Sigmoid colon (tissue), 4 donors: ENCODE data around the gene CEP63.

Experiments used
- EP300 ChIP-seq, 4 donors: sonication (generic); formaldehyde crosslinking; IDR thresholded peaks; one replicate each; pipeline ENCODE4 v1.6.1; 2017; ENCODE audit warnings: antibody characterized with exemption in 4 of 4
- POLR2A ChIP-seq, 2 donors: fragments of 450-650 bp; IDR thresholded peaks; one replicate each; pipeline ENCODE4 v1.6.1; 2016; ENCODE audit warnings: antibody characterized with exemption in 2 of 2, mild to moderate bottlenecking in 2 of 2, moderate library complexity in 2 of 2
- TF ChIP-seq, protein P1 (sequence below), 4 experiments: fragments of 450-650 bp in 3 of 4; fragments of 200-600 bp in 1 of 4; IDR thresholded peaks; one replicate each; pipeline ENCODE4 v1.5.1; 2016 to 2019; ENCODE audit warnings: antibody characterized with exemption in 4 of 4, mild to moderate bottlenecking in 3 of 4, moderate library complexity in 2 of 4

DNA sequence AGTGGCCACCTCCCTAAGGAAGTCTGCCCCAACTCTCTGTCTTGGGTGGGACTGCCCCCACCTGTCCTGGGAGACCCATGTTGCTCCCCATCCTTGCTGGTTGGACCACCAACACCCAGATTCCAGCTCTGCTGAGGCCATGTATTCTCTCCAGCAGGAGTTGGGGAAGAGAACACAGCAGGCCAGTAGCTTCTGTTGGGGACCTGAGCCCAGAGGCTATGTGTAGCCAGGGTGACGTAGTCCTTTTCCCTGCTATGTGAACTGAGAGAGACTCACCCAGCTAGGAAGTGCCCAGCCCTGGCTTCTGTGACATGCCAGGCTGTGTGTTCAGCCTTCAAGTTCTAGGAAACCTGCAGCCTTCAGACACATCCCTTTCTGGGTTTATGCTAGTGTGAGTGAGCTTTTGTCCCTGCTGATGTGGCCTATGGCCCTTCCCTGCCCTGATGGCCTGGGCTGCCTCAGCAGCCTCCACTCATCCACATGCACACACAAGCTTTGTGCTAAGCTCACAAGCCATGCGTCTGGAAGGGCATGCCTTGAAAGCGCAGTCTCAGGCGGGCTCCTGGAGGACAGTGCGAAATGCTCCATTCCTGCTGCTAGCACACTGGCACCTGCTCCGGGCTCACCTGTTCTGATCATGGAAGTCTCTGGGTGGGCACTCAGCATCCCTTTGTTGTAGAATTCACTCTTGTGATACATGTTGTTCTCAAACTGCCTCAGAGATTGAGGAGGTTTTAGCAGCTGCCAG lies 122.3 kb downstream of the CEP63 start:
- TF ChIP-seq, protein P1, sequence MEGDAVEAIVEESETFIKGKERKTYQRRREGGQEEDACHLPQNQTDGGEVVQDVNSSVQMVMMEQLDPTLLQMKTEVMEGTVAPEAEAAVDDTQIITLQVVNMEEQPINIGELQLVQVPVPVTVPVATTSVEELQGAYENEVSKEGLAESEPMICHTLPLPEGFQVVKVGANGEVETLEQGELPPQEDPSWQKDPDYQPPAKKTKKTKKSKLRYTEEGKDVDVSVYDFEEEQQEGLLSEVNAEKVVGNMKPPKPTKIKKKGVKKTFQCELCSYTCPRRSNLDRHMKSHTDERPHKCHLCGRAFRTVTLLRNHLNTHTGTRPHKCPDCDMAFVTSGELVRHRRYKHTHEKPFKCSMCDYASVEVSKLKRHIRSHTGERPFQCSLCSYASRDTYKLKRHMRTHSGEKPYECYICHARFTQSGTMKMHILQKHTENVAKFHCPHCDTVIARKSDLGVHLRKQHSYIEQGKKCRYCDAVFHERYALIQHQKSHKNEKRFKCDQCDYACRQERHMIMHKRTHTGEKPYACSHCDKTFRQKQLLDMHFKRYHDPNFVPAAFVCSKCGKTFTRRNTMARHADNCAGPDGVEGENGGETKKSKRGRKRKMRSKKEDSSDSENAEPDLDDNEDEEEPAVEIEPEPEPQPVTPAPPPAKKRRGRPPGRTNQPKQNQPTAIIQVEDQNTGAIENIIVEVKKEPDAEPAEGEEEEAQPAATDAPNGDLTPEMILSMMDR (IDR thresholded peaks at IDR 0.05): no peak
- no peak for TF ChIP-seq EP300 (IDR thresholded peaks at IDR 0.05)
- no peak for TF ChIP-seq POLR2A (IDR thresholded peaks at IDR 0.05)
